Smooth muscle cell (in vitro differentiated cells): ENCODE results near the gene ATP2B3. TPM values are rescaled to one million over a fixed set of nuclear protein-coding genes. Genes with fewer than 3 reads are reported as not detected.

Experiments used
- DNase-seq: peaks from one replicate; lab custom pipeline; 2025; ENCODE audit not compliant: unreplicated experiment; lab: John Stamatoyannopoulos, UW
- H2AFZ ChIP-seq: fragments of 200-600 bp; sonication (generic); 2 replicates; pipeline ENCODE4 v1.6.0; 2016; ENCODE audit warnings: antibody characterized with exemption, low read depth, mild to moderate bottlenecking
- H3F3A ChIP-seq: fragments of 200-600 bp; sonication (generic); 2 replicates; pipeline ENCODE4 v1.6.0; 2017; ENCODE audit warnings: antibody characterized with exemption, low read depth
- H3K27ac ChIP-seq: fragments of 200-600 bp; sonication (generic); 2 replicates; pipeline ENCODE4 v1.5.1; 2016; ENCODE audit warnings: low read depth, mild to moderate bottlenecking
- H3K27me3 ChIP-seq: fragments of 200-600 bp; sonication (generic); 2 replicates; pipeline ENCODE4 v1.6.1; 2016; ENCODE audit warnings: low read depth, mild to moderate bottlenecking
- H3K36me3 ChIP-seq: fragments of 200-600 bp; sonication (generic); 2 replicates; pipeline ENCODE4 v1.5.1; 2016; ENCODE audit warnings: low read depth
- H3K4me1 ChIP-seq: fragments of 200-600 bp; sonication (generic); 2 replicates; pipeline ENCODE4 v1.5.1; 2016; ENCODE audit warnings: low read depth
- H3K4me2 ChIP-seq: fragments of 200-600 bp; sonication (generic); 2 replicates; pipeline ENCODE4 v1.6.0; 2016; ENCODE audit warnings: mild to moderate bottlenecking
- H3K4me3 ChIP-seq: fragments of 200-600 bp; sonication (generic); 2 replicates; pipeline ENCODE4 v1.5.1; 2016; ENCODE audit warnings: mild to moderate bottlenecking
- H3K79me2 ChIP-seq: fragments of 200-600 bp; sonication (generic); 2 replicates; pipeline ENCODE4 v1.6.0; 2016; ENCODE audit warnings: low read depth, mild to moderate bottlenecking
- H3K9ac ChIP-seq: fragments of 200-600 bp; sonication (generic); 2 replicates; pipeline ENCODE4 v1.6.0; 2016; ENCODE audit warnings: low read depth
- H3K9me3 ChIP-seq: fragments of 200-600 bp; sonication (generic); replicated peaks from 2 replicates; pipeline ENCODE4 v1.5.1; 2016; ENCODE audit warnings: low read depth
- H4K20me1 ChIP-seq: fragments of 200-600 bp; sonication (generic); 2 replicates; pipeline ENCODE4 v1.6.0; 2016; ENCODE audit warnings: low read depth
- WGBS: methylation state at CpG from one replicate; pipeline ENCODE4 v1.1.7; 2016; ENCODE audit warnings: low lambda C conversion rate; 5-methylcytosine and 5-hydroxymethylcytosine counted together
- polyA plus RNA-seq: library from polyadenylated mRNA; unstranded; fragments of >200 nt; fragmentation: Nextera tagmentation; extraction: Ambion mirVana; gene quantifications from 2 replicates; pipeline ENCODE4 v1.2.1, GENCODE V29; 2016
- total RNA-seq: library from RNA; depleted of rRNA; stranded (reverse); fragments of >200 nt; gene quantifications from 2 replicates; pipeline ENCODE4 v1.2.3, GENCODE V29; 2014
- TF ChIP-seq, protein P1 (sequence below): fragments of 200-600 bp; sonication (generic); IDR thresholded peaks from 2 replicates; pipeline ENCODE4 v1.5.1; 2017; ENCODE audit warnings: borderline replicate concordance, mild to moderate bottlenecking, antibody characterized with exemption; ENCODE audit not compliant: insufficient read depth, poor library complexity, severe bottlenecking

Gene ATP2B3
- total and polyA plus RNA-seq, 2 experiments from 2014 or later = 0.05 to 0.22 TPM

DNA sequence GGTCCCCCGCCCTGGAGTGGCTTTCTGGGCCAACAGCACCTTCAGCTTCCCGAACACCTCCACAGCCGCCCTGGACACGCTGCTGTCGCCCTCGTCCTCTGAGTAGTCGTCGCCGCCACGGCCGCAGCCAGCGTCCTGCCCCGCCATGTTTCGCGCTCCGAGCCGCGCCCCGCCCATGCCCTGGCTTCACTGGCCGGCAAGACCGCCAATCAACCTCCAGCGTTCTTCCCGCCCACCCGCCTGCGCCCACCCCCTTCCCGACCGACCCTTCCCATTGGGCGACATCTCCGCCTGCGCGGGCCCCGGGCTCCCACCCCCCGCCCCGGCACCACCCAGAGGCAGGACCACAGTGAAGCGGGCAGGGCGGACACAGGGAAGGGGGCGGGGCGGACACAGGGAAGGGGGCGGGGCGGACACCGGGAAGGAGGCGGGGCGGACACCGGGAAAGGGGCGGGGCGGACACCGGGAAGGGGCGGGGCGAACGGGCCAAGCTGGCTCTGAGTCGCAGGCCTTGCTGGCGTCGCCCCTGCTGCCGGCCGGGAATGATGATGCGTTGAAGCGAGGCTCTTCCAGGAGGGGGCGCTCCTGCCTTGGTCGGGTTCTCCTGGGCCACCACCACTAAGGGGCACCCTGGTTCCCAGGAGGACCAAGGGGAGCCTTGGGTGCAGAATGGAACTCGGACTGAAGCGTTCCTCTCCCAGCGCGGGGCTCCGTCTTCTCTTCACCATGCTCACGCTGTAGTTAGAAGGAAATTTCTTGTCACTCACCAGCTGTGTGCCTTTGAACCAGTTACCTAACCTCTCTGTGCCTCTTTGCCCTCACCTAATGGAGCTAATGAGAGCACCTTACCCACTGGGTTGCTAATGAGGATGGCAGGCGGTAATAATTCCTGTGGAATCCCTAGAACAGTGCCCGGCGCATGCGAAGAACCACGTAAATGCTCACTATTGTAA, 46.8 kb upstream of the ATP2B3 start, which contains the start of gene HAUS7:
TSS of gene HAUS7 (minus strand) at position 166 of the 953 bp plus-strand sequence. CDS start at position 147, 19 bp downstream.
- Histone ChIP-seq H3K9ac (peak within 1 kb of the TSS; percentile 22), H2AFZ (peak within 1 kb of the TSS; percentile 37), H3K9me3 (no peaks in the 10 kb centered on the region), H3K79me2 (peaks cover 4% of the 10 kb centered on the region), H3F3A (no peaks in the 10 kb centered on the region), H3K27me3 (no peaks in the 10 kb centered on the region), H3K4me3 (peak within 1 kb of the TSS; percentile 60), H3K4me1 (no peaks in the 10 kb centered on the region), H3K27ac (peak within 1 kb of the TSS; percentile 75), H3K4me2 (peak within 1 kb of the TSS; percentile 90), H4K20me1 (no peaks in the 10 kb centered on the region), H3K36me3 (no peaks in the 10 kb centered on the region)
- TF ChIP-seq, protein P1, sequence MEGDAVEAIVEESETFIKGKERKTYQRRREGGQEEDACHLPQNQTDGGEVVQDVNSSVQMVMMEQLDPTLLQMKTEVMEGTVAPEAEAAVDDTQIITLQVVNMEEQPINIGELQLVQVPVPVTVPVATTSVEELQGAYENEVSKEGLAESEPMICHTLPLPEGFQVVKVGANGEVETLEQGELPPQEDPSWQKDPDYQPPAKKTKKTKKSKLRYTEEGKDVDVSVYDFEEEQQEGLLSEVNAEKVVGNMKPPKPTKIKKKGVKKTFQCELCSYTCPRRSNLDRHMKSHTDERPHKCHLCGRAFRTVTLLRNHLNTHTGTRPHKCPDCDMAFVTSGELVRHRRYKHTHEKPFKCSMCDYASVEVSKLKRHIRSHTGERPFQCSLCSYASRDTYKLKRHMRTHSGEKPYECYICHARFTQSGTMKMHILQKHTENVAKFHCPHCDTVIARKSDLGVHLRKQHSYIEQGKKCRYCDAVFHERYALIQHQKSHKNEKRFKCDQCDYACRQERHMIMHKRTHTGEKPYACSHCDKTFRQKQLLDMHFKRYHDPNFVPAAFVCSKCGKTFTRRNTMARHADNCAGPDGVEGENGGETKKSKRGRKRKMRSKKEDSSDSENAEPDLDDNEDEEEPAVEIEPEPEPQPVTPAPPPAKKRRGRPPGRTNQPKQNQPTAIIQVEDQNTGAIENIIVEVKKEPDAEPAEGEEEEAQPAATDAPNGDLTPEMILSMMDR = peak; percentile 53
- 62% methylated on average over 20 of the region's 70 CpGs for WGBS
- peak; percentile 89 for DNase-seq

DNA sequence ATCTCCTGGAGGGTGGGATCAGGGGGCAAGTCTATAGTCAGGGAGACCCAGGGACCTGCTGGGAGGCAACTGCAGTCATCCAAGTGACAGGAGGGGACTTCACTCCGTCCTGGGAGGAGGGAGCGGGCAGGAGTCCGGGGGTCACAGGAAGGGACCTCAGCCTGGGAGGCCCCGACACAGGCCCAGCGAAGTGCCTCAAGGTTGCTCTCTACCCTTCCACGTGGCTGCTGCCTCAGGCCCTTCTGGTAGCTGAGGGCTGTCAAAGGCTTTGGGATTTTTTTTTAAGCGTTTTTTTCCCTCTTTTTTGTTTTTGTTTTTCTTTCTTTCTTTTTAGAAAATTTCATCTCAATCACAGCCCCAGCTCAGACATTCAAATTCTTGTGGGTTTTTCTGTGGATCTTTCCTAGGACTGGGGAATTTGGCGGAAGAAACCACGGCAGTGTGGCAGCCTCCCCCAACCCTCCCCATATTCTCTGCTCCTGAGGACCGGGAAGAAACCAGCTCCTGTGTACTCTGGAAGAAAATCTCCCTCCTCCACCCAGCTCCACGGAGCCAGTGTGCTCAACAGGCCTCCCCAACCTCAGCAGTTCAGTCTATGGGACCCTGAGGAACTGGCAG, 45.7 kb upstream of the ATP2B3 start:
- Histone ChIP-seq H3K36me3 (no peaks in the 10 kb centered on the region), H2AFZ (no peak overlapping the region), H4K20me1 (no peaks in the 10 kb centered on the region), H3K27ac (peak overlapping the region; percentile 75), H3F3A (no peaks in the 10 kb centered on the region), H3K27me3 (no peaks in the 10 kb centered on the region), H3K4me3 (no peak overlapping the region), H3K9ac (no peak overlapping the region), H3K9me3 (no peaks in the 10 kb centered on the region), H3K79me2 (peaks cover 4% of the 10 kb centered on the region), H3K4me1 (no peaks in the 10 kb centered on the region), H3K4me2 (no peak overlapping the region)
- no peak for DNase-seq
- 56% methylated on average over 11 of the region's 11 CpGs for WGBS
- TF ChIP-seq, protein P1 = no peak

DNA sequence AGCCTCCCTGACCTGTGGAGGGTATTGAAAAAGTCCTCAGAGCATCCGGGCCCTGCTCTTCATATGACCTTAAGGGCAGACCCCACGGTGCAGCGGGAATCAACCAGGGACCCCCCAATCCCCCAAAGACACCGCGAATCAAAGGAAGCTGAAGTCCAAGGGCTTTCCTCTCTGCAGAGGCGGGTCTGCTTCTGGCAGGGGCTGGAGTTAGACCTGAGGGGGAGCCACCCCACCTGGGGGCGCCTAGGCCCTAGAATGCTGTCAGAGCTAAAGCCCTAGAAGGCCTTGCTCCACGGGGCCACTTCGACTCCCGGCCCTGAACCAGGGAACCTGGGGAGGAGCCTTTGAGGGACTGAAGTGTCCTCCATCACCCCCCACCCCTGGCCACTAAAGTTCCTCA, 44.3 kb upstream of the ATP2B3 start:
- Histone ChIP-seq H3K27ac (peak overlapping the region; percentile 70), H3K36me3 (no peaks in the 10 kb centered on the region), H3K4me2 (no peak overlapping the region), H3K27me3 (no peaks in the 10 kb centered on the region), H3K9ac (no peak overlapping the region), H3F3A (no peaks in the 10 kb centered on the region), H2AFZ (no peak overlapping the region), H3K4me1 (no peaks in the 10 kb centered on the region), H3K79me2 (peaks cover 4% of the 10 kb centered on the region), H3K9me3 (no peaks in the 10 kb centered on the region), H3K4me3 (no peak overlapping the region), H4K20me1 (no peaks in the 10 kb centered on the region)
- no peak for DNase-seq
- WGBS = 91% methylated on average over 10 of the region's 10 CpGs
- TF ChIP-seq, protein P1 = no peak
